IMR-90 (cell line): ENCODE measurements around the gene GFAP. TPM values are rescaled to one million over a fixed set of nuclear protein-coding genes. Genes with fewer than 3 reads are reported as not detected.
A peak's percentile ranks its signal among the peaks of the same experiment; 100 is the strongest.

Source experiments
- ATAC-seq: fragments of 200-7000 bp; cut with Tn5 transposase; 2 replicates; pipeline ENCODE4 v1.9.1; 2020; ENCODE audit warnings: low read depth, mild to moderate bottlenecking, moderate library complexity
- BruUV-seq: library from RNA; stranded (reverse); fragments of 400-500 nt; replicated peaks from 2 replicates; lab custom pipeline; 2021; lab: Mats Ljungman, UMichigan
- CTCF ChIA-PET: fragments of 300-600 bp; formaldehyde crosslinking; extraction: SDS; loops from one replicate; lab custom pipeline; 2021; ENCODE audit warnings: antibody characterized with exemption; lab: Yijun Ruan, JAX
- POLR2A ChIA-PET: fragments of 300-600 bp; sonication (Branson Sonifier 250); formaldehyde crosslinking; loops from one replicate; lab custom pipeline; 2022; ENCODE audit warnings: antibody characterized with exemption; ENCODE audit not compliant: unreplicated experiment; lab: Charles Lee
- DNase-seq: peaks from one replicate; pipeline ENCODE4 v3.0.0; 2013
- H2AFZ ChIP-seq: replicated peaks from 2 replicates; pipeline ENCODE3; 2013; ENCODE audit warnings: low read length, mild to moderate bottlenecking; ENCODE audit not compliant: poor library complexity
- H2AK5ac ChIP-seq: 2 replicates; pipeline ENCODE4 v1.6.1; 2013; ENCODE audit warnings: low read depth, low read length, inconsistent platforms
- H2AK9ac ChIP-seq: replicated peaks from 2 replicates; pipeline ENCODE3; 2013; ENCODE audit warnings: mild to moderate bottlenecking, low read depth, low read length, moderate library complexity; ENCODE audit not compliant: poor library complexity
- H2BK120ac ChIP-seq: 2 replicates; pipeline ENCODE4 v1.6.1; 2013; ENCODE audit warnings: low read depth, low read length, inconsistent platforms
- H2BK15ac ChIP-seq: 3 replicates; pipeline ENCODE4 v1.6.1; 2013; ENCODE audit warnings: low read depth, low read length, inconsistent platforms
- H2BK20ac ChIP-seq: 2 replicates; pipeline ENCODE4 v1.6.1; 2013; ENCODE audit warnings: low read depth, mild to moderate bottlenecking, inconsistent platforms, low read length, moderate library complexity
- H2BK5ac ChIP-seq: 2 replicates; pipeline ENCODE4 v1.6.1; 2013; ENCODE audit warnings: mild to moderate bottlenecking, low read depth, low read length, inconsistent platforms; ENCODE audit not compliant: poor library complexity, severe bottlenecking
- H3K14ac ChIP-seq: replicated peaks from 2 replicates; pipeline ENCODE4 v1.6.1; 2013; ENCODE audit warnings: low read depth, low read length, inconsistent platforms
- H3K18ac ChIP-seq: 2 replicates; pipeline ENCODE4 v1.6.1; 2013; ENCODE audit warnings: low read depth, low read length, control low read depth
- H3K23ac ChIP-seq: 2 replicates; pipeline ENCODE4 v1.6.1; 2013; ENCODE audit warnings: low read depth, low read length, inconsistent platforms
- H3K27ac ChIP-seq: 2 replicates; pipeline ENCODE4 v1.5.1; 2013; ENCODE audit warnings: mild to moderate bottlenecking, control low read depth, low read length; ENCODE audit not compliant: insufficient read depth
- H3K27me3 ChIP-seq: 2 replicates; pipeline ENCODE4 v1.6.1; 2013; ENCODE audit warnings: low read length; ENCODE audit not compliant: control insufficient read depth, insufficient read depth
- H3K36me3 ChIP-seq: 2 replicates; pipeline ENCODE4 v1.6.1; 2013; ENCODE audit warnings: low read length, mixed read lengths; ENCODE audit not compliant: control insufficient read depth, insufficient read depth
- H3K4ac ChIP-seq: 2 replicates; pipeline ENCODE4 v1.6.1; 2013; ENCODE audit warnings: low read depth, low read length, inconsistent platforms
- H3K4me1 ChIP-seq: 2 replicates; pipeline ENCODE4 v1.6.1; 2013; ENCODE audit warnings: low read length, mixed read lengths; ENCODE audit not compliant: control insufficient read depth, insufficient read depth
- H3K4me2 ChIP-seq: 2 replicates; pipeline ENCODE4 v1.6.1; 2013; ENCODE audit warnings: low read depth, mild to moderate bottlenecking, control low read depth, low read length, moderate library complexity
- H3K4me3 ChIP-seq: 2 replicates; pipeline ENCODE4 v1.5.1; 2013; ENCODE audit warnings: low read depth, mild to moderate bottlenecking, control low read depth, low read length, moderate library complexity; ENCODE audit not compliant: insufficient read depth
- H3K56ac ChIP-seq: 2 replicates; pipeline ENCODE4 v1.6.1; 2013; ENCODE audit warnings: low read length, inconsistent platforms; ENCODE audit not compliant: insufficient read depth; ENCODE audit errors: extremely low read depth
- H3K79me1 ChIP-seq, 2 experiments: 2 replicates each; pipeline ENCODE4 v1.6.1; 2013; ENCODE audit warnings: low read length in 2 of 2, inconsistent platforms in 1 of 2, low read depth in 1 of 2
- H3K9ac ChIP-seq: 2 replicates; pipeline ENCODE4 v1.6.1; 2013; ENCODE audit warnings: low read depth, low read length, control low read depth
- H3K9me1 ChIP-seq: 2 replicates; pipeline ENCODE4 v1.6.1; 2013; ENCODE audit warnings: low read length, inconsistent platforms; ENCODE audit not compliant: insufficient read depth
- H3K9me3 ChIP-seq: 2 replicates; pipeline ENCODE4 v1.6.1; 2013; ENCODE audit warnings: low read length; ENCODE audit not compliant: control insufficient read depth, insufficient read depth
- H4K20me1 ChIP-seq: 2 replicates; pipeline ENCODE4 v1.6.1; 2013; ENCODE audit warnings: low read length, inconsistent platforms; ENCODE audit not compliant: insufficient read depth
- H4K5ac ChIP-seq: 2 replicates; pipeline ENCODE4 v1.6.1; 2013; ENCODE audit warnings: mild to moderate bottlenecking, low read depth, low read length, control low read depth
- H4K8ac ChIP-seq, 2 experiments: 2 replicates each; pipeline ENCODE4 v1.6.1; 2013; ENCODE audit warnings: low read depth in 2 of 2, low read length in 2 of 2, control low read depth in 1 of 2, inconsistent platforms in 1 of 2
- H4K91ac ChIP-seq: 2 replicates; pipeline ENCODE4 v1.6.1; 2013; ENCODE audit warnings: low read depth, low read length, inconsistent platforms; ENCODE audit not compliant: insufficient read depth
- BHLHE40 ChIP-seq: fragments of 150-350 bp; IDR thresholded peaks from 2 replicates; pipeline ENCODE4 v1.6.1; 2016; ENCODE audit warnings: mild to moderate bottlenecking, low read depth, low read length
- CEBPB ChIP-seq: IDR thresholded peaks from 2 replicates; pipeline ENCODE4 v1.6.1; 2012; ENCODE audit warnings: low read depth, low read length, improper control_type of control experiment
- CHD1 ChIP-seq: IDR thresholded peaks from 2 replicates; pipeline ENCODE4 v1.6.1; 2012; ENCODE audit warnings: low read depth, low read length, improper control_type of control experiment
- FOS ChIP-seq: fragments of 150-350 bp; IDR thresholded peaks from 2 replicates; pipeline ENCODE4 v1.6.1; 2016; ENCODE audit warnings: low read depth, low read length
- MAFK ChIP-seq: IDR thresholded peaks from 2 replicates; pipeline ENCODE4 v1.6.1; 2012; ENCODE audit warnings: low read depth, low read length, improper control_type of control experiment
- MXI1 ChIP-seq: IDR thresholded peaks from 2 replicates; pipeline ENCODE4 v1.6.1; 2012; ENCODE audit warnings: low read depth, mild to moderate bottlenecking, low read length, moderate library complexity, borderline replicate concordance
- NFE2L2 ChIP-seq: fragments of 150-350 bp; IDR thresholded peaks from 2 replicates; pipeline ENCODE4 v1.6.1; 2016; ENCODE audit warnings: low read depth, mild to moderate bottlenecking, low read length
- POLR2A ChIP-seq: IDR thresholded peaks from 2 replicates; pipeline ENCODE4 v1.6.1; 2012; ENCODE audit warnings: mild to moderate bottlenecking, low read depth, low read length
- RAD21 ChIP-seq: IDR thresholded peaks from 2 replicates; pipeline ENCODE4 v1.6.1; 2012; ENCODE audit warnings: low read length, improper control_type of control experiment
- RCOR1 ChIP-seq: IDR thresholded peaks from 2 replicates; pipeline ENCODE4 v1.6.1; 2012; ENCODE audit warnings: mild to moderate bottlenecking, low read length, improper control_type of control experiment; ENCODE audit not compliant: insufficient replicate concordance
- RFX5 ChIP-seq: IDR thresholded peaks from 2 replicates; pipeline ENCODE4 v1.8.0; 2012; ENCODE audit warnings: low read depth, mild to moderate bottlenecking, low read length, moderate library complexity
- SMC3 ChIP-seq: fragments of 150-350 bp; IDR thresholded peaks from 2 replicates; pipeline ENCODE4 v1.6.1; 2016; ENCODE audit warnings: low read depth, mild to moderate bottlenecking, antibody characterized with exemption, low read length, moderate library complexity
- WGBS, 2 experiments: methylation state at CpG; one replicate each; pipeline versions ENCODE4 v1.1.5 to v1.1.7; 2013; ENCODE audit warnings: missing lambda C conversion rate in 2 of 2; ENCODE audit not compliant: insufficient read length in 1 of 2; ENCODE audit errors: extremely low coverage in 2 of 2; 5-methylcytosine and 5-hydroxymethylcytosine counted together
- dilution Hi-C: fragments of 300-500 bp; cut with HindIII; formaldehyde crosslinking; loops from one replicate; pipeline ENCODE4 v1.14.3; 2018; ENCODE audit warnings: low sequenced_read_pairs; ENCODE audit not compliant: unreplicated experiment
- in situ Hi-C: fragments of 300-500 bp; cut with MboI; formaldehyde crosslinking; loops from 3 replicates; pipeline ENCODE4 v1.14.3; 2019; ENCODE audit warnings: low sequenced_read_pairs, inconsistent platforms, mixed read lengths
- intact Hi-C: fragments of 100-400 bp; cut with micrococcal nuclease; formaldehyde crosslinking; loops from 2 replicates; pipeline ENCODE4 v1.10.0; 2022
- polyA plus RNA-seq, 3 experiments: library from polyadenylated mRNA; depleted of rRNA; stranded (reverse); fragments of >200 nt; gene quantifications; 2 replicates each; pipeline ENCODE4 v1.2.3, GENCODE V29; 2012; ENCODE audit warnings: low replicate concordance in 1 of 3
- total RNA-seq: library from RNA; depleted of rRNA; stranded (reverse); fragments of >200 nt; gene quantifications from 2 replicates; pipeline ENCODE4 v1.2.3, GENCODE V29; 2012
- TF ChIP-seq, protein P1 (sequence below): conservative IDR thresholded peaks from 2 replicates; pipeline ENCODE4 v1.5.1; 2012; ENCODE audit warnings: mild to moderate bottlenecking, low read depth, low read length, improper control_type of control experiment
- TF ChIP-seq, protein P2 (sequence below): fragments of 150-350 bp; IDR thresholded peaks from 2 replicates; pipeline ENCODE4 v1.6.1; 2017; ENCODE audit warnings: mild to moderate bottlenecking, antibody characterized with exemption, low read length, low read depth
- TF ChIP-seq, protein P3 (sequence below): fragments of 150-350 bp; IDR thresholded peaks from 2 replicates; pipeline ENCODE4 v1.6.1; 2016; ENCODE audit warnings: low read depth, mild to moderate bottlenecking, low read length, moderate library complexity, borderline replicate concordance

Gene GFAP
- total and polyA plus RNA-seq, 2 of the 4 experiments (the other 2 are of a cell fraction): 0.18 to 0.19 TPM

DNA sequence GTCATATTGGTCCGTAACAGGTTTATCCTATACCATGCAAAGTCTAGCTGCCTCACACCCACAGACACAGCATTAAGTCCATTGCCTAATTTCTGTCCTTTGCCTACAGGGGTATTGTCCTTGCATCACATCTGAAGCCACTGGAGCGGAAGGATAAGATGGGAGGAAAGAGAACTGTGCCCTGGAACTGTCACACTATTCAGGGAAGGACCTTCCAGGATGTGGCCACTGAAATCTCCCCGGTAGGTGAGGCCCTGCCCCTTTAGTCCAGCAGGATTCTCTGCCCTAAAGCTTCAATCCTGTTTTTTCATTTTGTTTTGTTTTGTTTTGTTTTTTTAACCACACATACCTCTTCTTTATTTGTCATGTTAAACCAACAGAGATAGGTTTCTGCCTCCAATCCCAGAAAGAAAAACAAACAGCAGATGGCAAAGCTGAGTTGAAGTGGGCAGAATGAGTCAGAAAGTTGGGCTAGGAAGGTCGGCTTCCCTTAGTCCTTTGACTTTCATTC lies 13.8 kb downstream of the GFAP start:
- POLR2A ChIA-PET: no interaction called here
- intact Hi-C loops: no loop called here
- TF ChIP-seq CEBPB (no peak), SMC3 (peak; percentile 31; the same call in 1 of the 2 replicates), FOS (peak; percentile 66), NFE2L2 (no peak), RAD21 (peak; percentile 22; the same call in 1 of the 2 replicates), MAFK (no peak), CHD1 (no peak), MXI1 (no peak), RCOR1 (no peak), RFX5 (no peak), BHLHE40 (no peak), POLR2A (no peak)
- TF ChIP-seq, protein P1, sequence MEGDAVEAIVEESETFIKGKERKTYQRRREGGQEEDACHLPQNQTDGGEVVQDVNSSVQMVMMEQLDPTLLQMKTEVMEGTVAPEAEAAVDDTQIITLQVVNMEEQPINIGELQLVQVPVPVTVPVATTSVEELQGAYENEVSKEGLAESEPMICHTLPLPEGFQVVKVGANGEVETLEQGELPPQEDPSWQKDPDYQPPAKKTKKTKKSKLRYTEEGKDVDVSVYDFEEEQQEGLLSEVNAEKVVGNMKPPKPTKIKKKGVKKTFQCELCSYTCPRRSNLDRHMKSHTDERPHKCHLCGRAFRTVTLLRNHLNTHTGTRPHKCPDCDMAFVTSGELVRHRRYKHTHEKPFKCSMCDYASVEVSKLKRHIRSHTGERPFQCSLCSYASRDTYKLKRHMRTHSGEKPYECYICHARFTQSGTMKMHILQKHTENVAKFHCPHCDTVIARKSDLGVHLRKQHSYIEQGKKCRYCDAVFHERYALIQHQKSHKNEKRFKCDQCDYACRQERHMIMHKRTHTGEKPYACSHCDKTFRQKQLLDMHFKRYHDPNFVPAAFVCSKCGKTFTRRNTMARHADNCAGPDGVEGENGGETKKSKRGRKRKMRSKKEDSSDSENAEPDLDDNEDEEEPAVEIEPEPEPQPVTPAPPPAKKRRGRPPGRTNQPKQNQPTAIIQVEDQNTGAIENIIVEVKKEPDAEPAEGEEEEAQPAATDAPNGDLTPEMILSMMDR: peak; percentile 36
- TF ChIP-seq, protein P2, sequence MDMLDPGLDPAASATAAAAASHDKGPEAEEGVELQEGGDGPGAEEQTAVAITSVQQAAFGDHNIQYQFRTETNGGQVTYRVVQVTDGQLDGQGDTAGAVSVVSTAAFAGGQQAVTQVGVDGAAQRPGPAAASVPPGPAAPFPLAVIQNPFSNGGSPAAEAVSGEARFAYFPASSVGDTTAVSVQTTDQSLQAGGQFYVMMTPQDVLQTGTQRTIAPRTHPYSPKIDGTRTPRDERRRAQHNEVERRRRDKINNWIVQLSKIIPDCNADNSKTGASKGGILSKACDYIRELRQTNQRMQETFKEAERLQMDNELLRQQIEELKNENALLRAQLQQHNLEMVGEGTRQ: no peak
- TF ChIP-seq, protein P3, sequence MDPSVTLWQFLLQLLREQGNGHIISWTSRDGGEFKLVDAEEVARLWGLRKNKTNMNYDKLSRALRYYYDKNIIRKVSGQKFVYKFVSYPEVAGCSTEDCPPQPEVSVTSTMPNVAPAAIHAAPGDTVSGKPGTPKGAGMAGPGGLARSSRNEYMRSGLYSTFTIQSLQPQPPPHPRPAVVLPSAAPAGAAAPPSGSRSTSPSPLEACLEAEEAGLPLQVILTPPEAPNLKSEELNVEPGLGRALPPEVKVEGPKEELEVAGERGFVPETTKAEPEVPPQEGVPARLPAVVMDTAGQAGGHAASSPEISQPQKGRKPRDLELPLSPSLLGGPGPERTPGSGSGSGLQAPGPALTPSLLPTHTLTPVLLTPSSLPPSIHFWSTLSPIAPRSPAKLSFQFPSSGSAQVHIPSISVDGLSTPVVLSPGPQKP: no peak

More for the DNA sequence above, 13.8 kb downstream of the GFAP start:
- Histone ChIP-seq H2AFZ (no peak overlapping the region), H2BK15ac (0 out of 3 replicates have a peak overlapping the region, but pooled peaks have one; percentile 24), H3K4ac (peak overlapping the region; percentile 22), H3K4me2 (peak overlapping the region; percentile 81), H2AK5ac (peak overlapping the region; percentile 55), H3K9me3 (no peaks in the 10 kb centered on the region), H3K27me3 (no peaks in the 10 kb centered on the region), H4K5ac (peak overlapping the region; percentile 24; the same call in 1 of the 2 replicates), H3K4me1 (peaks cover 30% of the 10 kb centered on the region), H2AK9ac (peak overlapping the region; percentile 25), H3K4me3 (no peak overlapping the region), H3K14ac (peak overlapping the region; percentile 46; the same call in 1 of the 2 replicates), H4K8ac (peak overlapping the region in 1 of 2 experiments; percentile 34; a peak in 1 of 4 replicates), H3K79me1 (peaks cover 7 to 24% of the 10 kb centered on the region in 2 experiments; a peak in 3 of 4 replicates), H3K9ac (no peak overlapping the region), H3K27ac (peak overlapping the region; percentile 35; the same call in 1 of the 2 replicates), H2BK20ac (peak overlapping the region; percentile 23; the same call in 1 of the 2 replicates), H3K23ac (0 out of 2 replicates have a peak overlapping the region, but pooled peaks have one; percentile 20), H4K20me1 (peaks cover 4% of the 10 kb centered on the region; the same call in 1 of the 2 replicates), H3K18ac (peak overlapping the region; percentile 51), H3K36me3 (no peaks in the 10 kb centered on the region), H2BK5ac (peak overlapping the region; percentile 65), H3K56ac (no peak overlapping the region), H2BK120ac (peak overlapping the region; percentile 35; the same call in 1 of the 2 replicates), H4K91ac (0 out of 2 replicates have a peak overlapping the region, but pooled peaks have one; percentile 21), H3K9me1 (peaks cover 30% of the 10 kb centered on the region)
- in situ Hi-C loops: no loop called here
- dilution Hi-C loops: no loop called here
- CTCF ChIA-PET: interaction anchor here (0.7 to 1.8 kb wide), 4 partner anchors 11 to 121 kb away, joined by 3 to 7 read pairs (median 4); no protein-coding TSS in a partner anchor
- no CpG with 5 or more reads among the region's 4 CpGs for WGBS, 2 experiments
- no TSS peak for BruUV-seq
- peak; percentile 79 for DNase-seq
- ATAC-seq: peak; percentile 7
